Raji (cell line): ENCODE results near the gene MSANTD1.

Experiments
- POLR2A ChIP-seq: IDR thresholded peaks from 2 replicates; pipeline ENCODE4 v1.6.1; 2011; ENCODE audit warnings: low read depth, low read length, control low read depth; ENCODE audit not compliant: insufficient read depth

Gene MSANTD1

GRCh38 chr4:3257103-3257555, 8.2 kb downstream of the MSANTD1 start:
- no peak for TF ChIP-seq POLR2A

GRCh38 chr4:3257556-3258482, 8.9 kb downstream of the MSANTD1 start:
- no peak for TF ChIP-seq POLR2A

GRCh38 chr4:3261411-3262207, 12.7 kb downstream of the MSANTD1 start:
- TF ChIP-seq POLR2A = no peak

GRCh38 chr4:3262208-3263052, 13.5 kb downstream of the MSANTD1 start:
- TF ChIP-seq POLR2A = no peak

- TF ChIP-seq POLR2A = no peak
Measured at GRCh38 chr4:3263053-3263875, 14.3 kb downstream of the MSANTD1 start.

- no peak for TF ChIP-seq POLR2A
Measured at GRCh38 chr4:3263876-3264193, 14.9 kb downstream of the MSANTD1 start.

- no peak for TF ChIP-seq POLR2A
Measured at GRCh38 chr4:3266076-3266475, 17.1 kb downstream of the MSANTD1 start.

- TF ChIP-seq POLR2A = no peak
Measured at GRCh38 chr4:3267576-3268394, 18.8 kb downstream of the MSANTD1 start.

GRCh38 chr4:3268395-3269104, 19.6 kb downstream of the MSANTD1 start:
- no peak for TF ChIP-seq POLR2A

- TF ChIP-seq POLR2A = no peak
Measured at GRCh38 chr4:3269105-3269927, 20.4 kb downstream of the MSANTD1 start.

- no peak for TF ChIP-seq POLR2A
Measured at GRCh38 chr4:3269991-3270611, 21.1 kb downstream of the MSANTD1 start.

GRCh38 chr4:3271131-3271530, 22.2 kb downstream of the MSANTD1 start:
- no peak for TF ChIP-seq POLR2A
